ENCODE measurements around the gene MATCAP1. TPM values are rescaled to one million over a fixed set of nuclear protein-coding genes. Genes with fewer than 3 reads are reported as not detected.
A peak's percentile ranks its signal among the peaks of the same experiment; 100 is the strongest.

MATCAP1 gene
- total and polyA plus RNA-seq, 2 of the 13 experiments (the other 11 are each of a cell fraction or from before 2014, with no cell fraction given): 11.2 to 24.5 TPM

GRCh38 chr16:67197704-67198103 lies 13.9 kb upstream of the MATCAP1 start:
- H3K79me2 ChIP-seq (ENCODE audit: insufficient read depth, low read length): peaks cover 14% of the 10 kb centered on the region
- WGBS (ENCODE audit: low lambda C conversion rate): 88% methylated on average over 6 of the region's 6 CpGs
- peaks cover 16% of the 10 kb centered on the region for H3K4me1 ChIP-seq (ENCODE audit: insufficient read depth, low read length)
- H3K9me3 ChIP-seq (ENCODE audit: low read length): no peaks in the 10 kb centered on the region
- H3K9ac ChIP-seq (ENCODE audit: insufficient read depth, low read depth, low read length): no peak overlapping the region
- H3K4me3 ChIP-seq (replicated peaks in 1 of 3; ENCODE audit: insufficient read depth in 1 of 3, low read depth in 2 of 3, low read length in 3 of 3): no peak overlapping the region
- peaks cover 0 to 2% of the 10 kb centered on the region in 2 experiments; a peak in 1 of 5 replicates for H3K27me3 ChIP-seq (ENCODE audit: control insufficient read depth in 1 of 2, insufficient read depth in 2 of 2, low read length in 2 of 2)
- H4K20me1 ChIP-seq (ENCODE audit: insufficient read depth, low read length): no peaks in the 10 kb centered on the region; the same call in 1 of the 2 replicates
- ChIA-PET CTCF (ENCODE audit: low intra/inter-chr PET ratio, low total read pairs) (no interaction called here), POLR2A (interaction anchor here (0.9 to 1.8 kb wide), 6 partner anchors 8 to 50 kb away, joined by 3 to 7 read pairs (median 5); partner anchors contain the start of genes FHOD1, NOL3 and TMEM208)
- no TSS peak for BruUV-seq (replicated peaks)
- in situ Hi-C loops (cut with HindIII; ENCODE audit: extremely low pct_ligation_motif_present, low pct_unique_long_range_greater_than_20kb) (no loop called here), intact Hi-C loops (cut with micrococcal nuclease; ENCODE audit: unreplicated experiment) (no loop called here)
- DNase-seq (ENCODE audit: low spot score): no peak
- no peak overlapping the region for H3K4me2 ChIP-seq (ENCODE audit: low read depth, low read length)
- H3K27ac ChIP-seq (ENCODE audit: extremely low read length, insufficient read depth, low read length): peak overlapping the region; percentile 4
- H3K36me3 ChIP-seq (replicated peaks in 1 of 2; ENCODE audit: control insufficient read depth in 1 of 2, insufficient read depth in 2 of 2, low read length in 2 of 2): peaks cover 50 to 77% of the 10 kb centered on the region in 2 experiments
- no peak for FAIRE-seq
- no peak overlapping the region for H2AFZ ChIP-seq (ENCODE audit: low read length)
- TF ChIP-seq ZNF337 (CRISPR knock-in tag; IDR thresholded peaks at IDR 0.05; ENCODE audit: borderline replicate concordance, low read depth) (no peak), LCORL (IDR thresholded peaks at IDR 0.05) (no peak), LCORL (CRISPR knock-in tag; IDR thresholded peaks at IDR 0.05) (no peak), ZNF576 (CRISPR knock-in tag; IDR thresholded peaks at IDR 0.05) (no peak), RNF219 (CRISPR knock-in tag; IDR thresholded peaks at IDR 0.05) (no peak), ETV5 (CRISPR knock-in tag; IDR thresholded peaks at IDR 0.05; ENCODE audit: borderline replicate concordance) (no peak), MATR3 (CRISPR knock-in tag; IDR thresholded peaks at IDR 0.05) (no peak), RAD21 (CRISPR knock-in tag; IDR thresholded peaks at IDR 0.05) (no peak), ZNF264 (CRISPR knock-in tag; IDR thresholded peaks at IDR 0.05) (no peak)
- TF ChIP-seq, protein P1, sequence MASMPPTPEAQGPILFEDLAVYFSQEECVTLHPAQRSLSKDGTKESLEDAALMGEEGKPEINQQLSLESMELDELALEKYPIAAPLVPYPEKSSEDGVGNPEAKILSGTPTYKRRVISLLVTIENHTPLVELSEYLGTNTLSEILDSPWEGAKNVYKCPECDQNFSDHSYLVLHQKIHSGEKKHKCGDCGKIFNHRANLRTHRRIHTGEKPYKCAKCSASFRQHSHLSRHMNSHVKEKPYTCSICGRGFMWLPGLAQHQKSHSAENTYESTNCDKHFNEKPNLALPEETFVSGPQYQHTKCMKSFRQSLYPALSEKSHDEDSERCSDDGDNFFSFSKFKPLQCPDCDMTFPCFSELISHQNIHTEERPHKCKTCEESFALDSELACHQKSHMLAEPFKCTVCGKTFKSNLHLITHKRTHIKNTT (CRISPR knock-in tag; IDR thresholded peaks at IDR 0.05): no peak
- ATAC-seq: no peak

Data from HepG2 (cell line).